Effector CD4-positive, alpha-beta T cell (primary cell): ENCODE measurements around the gene MPL.
"Not testable (repeated sequence)": the region's sequence is repeated elsewhere in the genome, so short reads cannot be mapped to it uniquely, and the experiment has no call there.

Experiments
- DNase-seq: peaks from one replicate; pipeline ENCODE4 v3.0.0-alpha.2; 2020

MPL gene

DNA sequence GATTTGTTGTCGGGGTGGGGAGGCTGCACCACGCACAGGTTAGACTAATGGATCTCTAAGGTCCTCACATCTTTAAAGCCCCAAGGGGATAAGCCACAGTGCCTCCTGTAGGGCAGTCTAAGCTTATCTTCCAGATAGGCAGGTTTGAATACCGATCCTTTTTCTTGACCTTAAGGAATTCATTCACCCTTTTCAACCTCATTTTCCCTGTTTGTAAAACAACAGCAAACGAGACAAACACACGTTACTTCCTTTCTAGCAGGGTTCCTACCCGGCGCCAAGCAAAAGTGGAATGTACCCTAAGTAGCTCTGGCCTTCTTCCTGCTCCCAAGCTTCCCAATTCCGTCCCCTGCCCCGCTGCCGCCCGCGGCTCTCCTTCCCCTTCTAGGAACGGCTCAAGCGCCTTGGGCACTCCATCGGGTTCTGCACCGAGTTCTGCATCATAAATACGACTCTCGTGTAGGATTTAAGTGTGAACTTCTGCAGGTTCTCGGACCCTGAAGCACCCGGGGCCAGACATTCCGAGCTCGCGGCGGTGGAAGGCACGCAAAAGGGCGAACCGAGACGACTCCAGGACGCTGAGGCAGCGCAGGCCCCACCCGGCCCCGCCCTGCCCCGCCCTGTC, 20.6 kb downstream of the MPL start:
- no peak for DNase-seq

DNA sequence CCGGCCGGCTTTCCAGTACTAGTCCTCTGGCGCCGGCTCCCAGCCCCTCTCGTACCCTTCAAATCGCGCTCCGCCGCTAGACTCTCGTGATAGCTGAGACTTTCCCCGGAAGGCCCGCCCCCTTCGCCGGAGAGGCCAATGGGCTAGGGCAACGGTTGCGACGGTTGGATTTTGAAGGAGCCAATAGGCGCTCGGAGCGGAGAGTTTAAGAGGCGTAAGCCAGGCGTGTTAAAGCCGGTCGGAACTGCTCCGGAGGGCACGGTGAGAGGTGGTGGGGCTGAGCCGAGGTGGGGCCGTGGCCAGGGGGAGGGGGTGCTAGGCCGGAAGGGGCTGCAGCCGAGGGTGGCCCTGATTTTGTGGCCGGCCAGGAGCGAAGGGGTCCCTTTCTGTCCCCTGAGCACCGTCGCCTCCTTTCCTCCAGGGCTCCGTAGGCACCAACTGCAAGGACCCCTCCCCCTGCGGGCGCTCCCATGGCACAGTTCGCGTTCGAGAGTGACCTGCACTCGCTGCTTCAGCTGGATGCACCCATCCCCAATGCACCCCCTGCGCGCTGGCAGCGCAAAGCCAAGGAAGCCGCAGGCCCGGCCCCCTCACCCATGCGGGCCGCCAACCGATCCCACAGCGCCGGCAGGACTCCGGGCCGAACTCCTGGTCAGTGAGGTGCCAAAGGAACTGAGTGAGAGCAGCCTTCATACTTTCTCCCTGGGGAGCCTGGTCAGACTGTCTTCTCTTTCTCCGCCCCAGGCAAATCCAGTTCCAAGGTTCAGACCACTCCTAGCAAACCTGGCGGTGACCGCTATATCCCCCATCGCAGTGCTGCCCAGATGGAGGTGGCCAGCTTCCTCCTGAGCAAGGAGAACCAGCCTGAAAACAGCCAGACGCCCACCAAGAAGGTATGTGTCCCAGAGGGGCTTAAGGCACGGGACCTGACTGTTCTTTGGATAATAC, 21.4 kb downstream of the MPL start, which contains the start of gene CDC20:
TSS of gene CDC20 (plus strand) at position 236 of the 948 bp plus-strand sequence. CDS start at position 471, 235 bp downstream.
- DNase-seq, result peak; percentile 98

DNA sequence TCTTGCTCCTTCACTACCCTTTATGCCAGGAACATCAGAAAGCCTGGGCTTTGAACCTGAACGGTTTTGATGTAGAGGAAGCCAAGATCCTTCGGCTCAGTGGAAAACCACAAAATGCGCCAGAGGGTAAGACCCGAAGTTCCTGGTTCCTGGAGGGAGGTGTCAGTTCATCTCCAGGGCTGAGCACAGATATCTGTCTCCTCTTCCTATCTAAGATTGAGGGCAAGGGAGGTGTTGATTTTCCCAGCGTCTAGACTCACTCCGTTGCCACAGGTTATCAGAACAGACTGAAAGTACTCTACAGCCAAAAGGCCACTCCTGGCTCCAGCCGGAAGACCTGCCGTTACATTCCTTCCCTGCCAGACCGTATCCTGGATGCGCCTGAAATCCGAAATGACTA, 22.1 kb downstream of the MPL start:
- DNase-seq, result no peak

DNA sequence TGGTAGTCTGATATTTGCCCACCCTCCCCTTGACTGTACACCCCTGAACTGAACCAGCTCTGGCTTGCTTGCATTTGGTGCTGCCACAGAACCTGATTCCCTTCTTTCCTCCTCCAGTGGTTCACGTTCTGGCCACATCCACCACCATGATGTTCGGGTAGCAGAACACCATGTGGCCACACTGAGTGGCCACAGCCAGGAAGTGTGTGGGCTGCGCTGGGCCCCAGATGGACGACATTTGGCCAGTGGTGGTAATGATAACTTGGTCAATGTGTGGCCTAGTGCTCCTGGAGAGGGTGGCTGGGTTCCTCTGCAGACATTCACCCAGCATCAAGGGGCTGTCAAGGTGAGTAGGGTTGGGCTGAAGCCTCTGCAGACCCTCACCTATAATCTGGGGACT, 23.0 kb downstream of the MPL start:
- no peak for DNase-seq

DNA sequence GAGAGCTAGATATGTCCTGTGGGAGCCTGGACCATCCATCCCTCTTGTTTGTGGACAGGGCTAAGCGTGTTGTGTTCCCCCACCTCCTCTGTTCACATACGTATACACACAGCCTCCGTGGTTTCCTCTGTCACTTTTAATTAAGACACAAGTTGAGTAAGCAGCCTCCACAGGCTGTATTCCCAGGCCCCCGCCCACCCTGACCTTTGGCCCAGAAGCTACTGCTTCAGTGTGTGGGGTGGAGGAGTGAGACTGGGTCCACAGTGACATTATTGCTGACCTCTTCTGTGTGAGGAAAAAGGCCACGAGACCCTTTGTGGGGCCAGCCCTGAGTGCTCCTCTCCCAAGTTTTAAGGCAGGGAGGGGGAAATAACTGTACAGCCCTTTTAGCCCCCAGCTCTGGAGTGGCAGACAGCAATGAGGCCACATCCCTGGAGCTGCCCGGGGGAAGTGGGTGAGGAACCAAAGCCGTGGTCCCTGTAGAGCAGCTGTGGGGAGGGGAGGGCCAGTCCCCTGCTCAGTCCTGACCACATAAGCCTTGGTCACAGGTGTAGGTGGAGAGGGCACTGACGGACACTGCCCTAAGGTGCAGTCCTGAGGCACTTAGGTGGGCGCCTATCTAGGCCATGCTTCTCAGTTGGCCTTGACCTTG, 25.8 kb downstream of the MPL start:
- no peak for DNase-seq

DNA sequence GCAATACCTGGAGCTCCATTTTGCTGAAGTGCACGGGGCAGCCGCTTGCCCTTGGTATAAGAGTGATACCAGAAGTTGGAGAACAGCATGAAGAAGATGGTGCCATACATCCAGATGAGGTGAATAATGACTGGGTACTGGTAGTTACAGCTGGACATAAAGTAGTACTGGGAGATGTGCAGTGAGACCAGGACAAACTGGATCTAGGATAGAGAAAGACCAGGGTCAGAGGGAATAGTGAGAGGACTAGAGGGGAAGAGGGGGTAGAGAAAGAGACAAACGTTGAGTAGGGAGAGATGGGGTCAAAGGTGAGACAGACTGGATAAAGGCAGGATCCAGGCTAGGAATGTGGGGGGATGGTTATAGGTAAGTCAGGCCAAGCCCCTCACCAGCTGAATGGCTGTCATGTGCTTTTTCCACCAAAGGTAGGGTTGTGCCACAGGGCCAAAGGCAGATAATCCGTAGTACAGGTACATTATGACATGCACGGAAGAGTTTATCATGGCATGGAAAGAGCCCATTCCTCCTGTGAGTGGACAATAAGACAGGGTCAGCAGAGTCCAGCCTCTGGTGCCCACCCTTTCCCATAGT, 26.4 kb downstream of the MPL start:
- no peak for DNase-seq

DNA sequence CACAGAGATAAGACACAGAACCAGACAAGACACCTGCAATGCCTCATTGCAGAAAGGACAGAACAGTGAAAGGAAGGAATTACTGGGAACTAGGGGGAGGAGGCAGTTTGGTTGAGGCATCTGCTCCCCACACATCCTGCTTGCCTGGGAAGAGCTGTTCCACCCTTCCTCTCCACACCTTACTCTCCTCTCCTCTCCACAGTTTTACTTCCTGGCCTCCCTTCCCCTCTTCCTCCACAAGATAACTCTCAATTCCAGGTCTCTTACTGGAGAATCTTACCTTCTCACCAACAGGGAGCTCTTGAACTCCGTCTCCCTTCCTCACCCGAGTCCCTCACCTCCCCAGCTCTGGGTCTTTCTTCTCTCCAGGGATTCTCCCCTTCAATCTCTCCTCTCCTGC, 28.1 kb downstream of the MPL start:
- DNase-seq, result no peak

DNA sequence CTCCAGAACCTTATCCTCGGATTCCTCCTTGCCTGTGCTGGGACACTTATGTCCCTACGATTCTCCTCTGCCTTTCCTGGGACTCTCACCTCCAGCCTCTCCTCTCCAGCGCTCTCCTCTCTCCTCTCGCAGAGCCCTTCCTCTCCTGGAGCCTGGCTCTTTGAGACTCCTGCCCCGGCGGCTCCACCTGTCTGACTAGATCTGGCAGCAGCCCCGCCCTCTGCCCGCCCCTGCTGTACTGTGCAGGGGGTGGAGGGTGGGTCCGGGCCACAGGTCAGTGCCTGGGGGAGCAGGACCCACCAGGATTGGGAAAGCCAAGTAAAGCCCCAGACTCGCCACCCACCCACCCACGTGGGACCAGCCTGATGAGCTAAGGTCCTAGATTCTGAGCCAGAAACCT, 28.6 kb downstream of the MPL start:
- no peak for DNase-seq

DNA sequence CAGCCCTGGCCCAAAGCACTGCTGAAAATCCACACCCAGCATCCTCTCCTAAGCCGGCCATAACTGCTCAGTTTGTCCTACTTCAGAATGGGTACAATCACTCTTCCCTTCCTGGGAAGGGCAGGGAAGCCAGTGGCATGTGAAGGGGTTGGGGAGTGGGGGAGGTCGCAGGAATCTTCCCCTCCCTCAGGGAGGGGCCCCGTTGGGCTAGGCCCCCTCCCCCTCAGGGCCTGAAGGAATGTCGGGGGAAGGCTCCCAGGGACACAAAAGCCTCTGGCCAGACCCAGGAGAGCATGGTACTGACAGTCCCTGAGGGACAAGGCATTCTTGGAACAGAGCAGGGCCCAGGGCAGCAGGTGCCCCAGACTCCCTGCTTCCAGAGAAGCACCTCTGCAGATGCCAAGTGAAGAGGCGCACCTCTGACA, 29.0 kb downstream of the MPL start:
- DNase-seq, result no peak

DNA sequence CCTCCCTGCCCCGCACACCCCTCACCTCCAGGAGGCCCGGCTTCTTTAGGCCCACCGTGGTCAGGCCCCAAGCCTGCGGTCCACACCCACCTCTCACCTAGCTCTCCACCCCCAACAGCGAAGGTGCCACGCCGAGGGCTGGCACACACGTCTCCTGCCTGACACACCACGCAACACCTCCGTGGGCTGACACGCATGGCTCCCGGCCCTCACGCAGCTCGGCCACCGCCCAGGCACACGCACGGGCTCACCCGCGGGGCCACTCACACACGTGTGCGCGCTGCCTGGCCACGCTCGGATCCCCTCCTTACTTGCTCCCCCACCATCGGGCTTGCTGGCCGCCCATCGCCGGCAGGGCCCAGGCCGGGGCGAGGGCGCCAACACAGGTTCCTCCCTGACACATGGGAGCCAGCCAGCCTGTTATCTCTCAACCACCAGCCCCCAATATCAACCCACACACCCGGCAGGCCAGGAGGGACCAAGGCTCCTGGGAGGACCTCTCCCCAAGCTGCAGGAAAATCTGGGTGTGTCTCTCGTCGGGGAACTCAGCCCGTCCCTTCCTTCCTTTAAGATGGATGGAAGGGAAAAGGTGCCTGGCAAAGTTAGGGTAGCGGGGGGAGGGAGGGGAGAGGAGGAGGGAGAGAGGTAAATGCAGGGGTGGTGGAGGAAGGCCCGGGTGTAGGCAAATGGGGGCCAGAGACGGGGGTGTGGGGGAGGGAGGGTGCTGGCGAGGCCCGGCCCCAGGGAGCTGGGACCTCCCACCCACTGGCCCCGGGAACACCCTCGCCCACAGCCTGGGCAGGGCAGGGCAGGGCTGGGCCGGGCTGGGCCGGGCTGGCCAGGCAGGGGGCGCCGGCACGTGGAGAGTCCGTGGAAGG, 29.6 kb downstream of the MPL start:
- DNase-seq, result no peak

DNA sequence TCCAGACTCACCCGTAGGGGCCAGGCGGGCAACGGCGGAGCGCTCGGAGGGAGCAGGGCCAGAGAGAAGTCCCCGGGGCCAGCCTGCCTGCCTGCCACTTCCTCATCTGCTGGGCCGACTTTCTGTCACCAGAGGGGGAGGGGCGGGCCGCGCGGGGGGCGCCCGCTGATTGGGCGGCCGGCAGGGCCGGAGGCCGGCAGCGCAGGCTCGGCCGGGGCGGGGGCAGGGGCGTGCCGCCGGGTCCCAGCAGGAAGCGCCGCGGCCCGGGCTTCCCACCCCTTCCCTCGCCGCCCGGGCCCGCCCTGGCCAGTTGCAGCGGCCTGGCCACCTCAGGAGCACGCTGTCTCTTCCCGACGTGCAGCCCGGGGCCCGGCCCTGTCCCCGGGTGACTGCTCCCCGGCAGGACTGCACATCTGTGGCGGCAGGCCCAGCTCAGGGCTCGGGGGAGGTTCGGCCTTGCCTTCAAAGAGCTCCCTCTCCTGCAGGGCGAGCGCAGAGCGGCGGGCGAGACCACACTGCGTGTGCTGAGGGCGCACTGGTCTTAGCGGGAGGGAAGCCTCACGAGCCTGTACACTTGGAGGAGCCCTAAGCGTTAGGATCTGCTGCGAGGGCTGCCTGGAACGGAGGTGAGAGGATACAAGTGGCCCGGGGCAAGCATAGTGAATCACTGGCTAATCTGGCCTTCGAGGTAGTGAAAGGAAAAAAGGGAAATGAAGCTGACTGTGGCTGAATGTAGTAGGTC, 30.5 kb downstream of the MPL start, which contains the start of gene ELOVL1:
TSS of gene ELOVL1 (minus strand) at position 108 of the 742 bp plus-strand sequence. CDS start 2,402 bp downstream, outside the sequence.
- DNase-seq, result peak; percentile 74

DNA sequence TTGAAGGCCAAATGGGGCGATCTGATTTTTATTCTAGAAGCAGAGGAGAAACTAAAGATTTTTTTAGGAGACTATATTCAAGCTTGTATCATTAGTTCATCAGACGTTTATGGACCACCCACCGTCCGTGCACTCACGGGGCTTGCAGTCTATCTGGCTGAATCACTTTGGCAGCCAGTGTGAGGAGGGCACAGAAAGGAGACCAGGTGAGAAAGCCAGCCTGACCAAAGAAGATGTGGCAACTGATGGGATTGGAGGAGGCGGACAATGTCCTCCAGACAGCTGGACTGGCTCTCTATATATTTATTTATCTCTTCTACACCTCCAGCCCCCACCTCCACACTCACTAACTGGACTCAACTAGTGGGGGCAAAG, 31.0 kb downstream of the MPL start:
- no peak for DNase-seq

DNA sequence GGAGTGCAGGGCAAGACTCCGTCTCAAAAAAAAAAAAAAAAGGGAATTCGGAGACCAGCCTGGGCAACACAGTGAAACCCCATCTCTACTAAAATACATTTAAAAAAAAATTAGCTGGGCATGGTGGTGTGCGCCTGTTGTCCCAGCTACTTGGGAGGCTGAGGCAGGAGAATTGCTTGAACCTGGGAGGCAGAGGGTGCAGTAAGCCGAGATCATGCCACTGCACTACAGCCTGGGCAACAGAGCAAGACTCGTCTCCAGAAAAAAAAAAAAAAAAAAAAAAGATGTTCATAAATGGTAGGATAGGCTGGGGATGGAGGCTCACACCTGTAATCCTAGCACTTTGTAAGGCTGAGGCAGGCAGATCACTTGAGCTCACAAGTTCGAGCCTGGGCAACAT, 32.2 kb downstream of the MPL start:
- DNase-seq, result not testable (repeated sequence)

DNA sequence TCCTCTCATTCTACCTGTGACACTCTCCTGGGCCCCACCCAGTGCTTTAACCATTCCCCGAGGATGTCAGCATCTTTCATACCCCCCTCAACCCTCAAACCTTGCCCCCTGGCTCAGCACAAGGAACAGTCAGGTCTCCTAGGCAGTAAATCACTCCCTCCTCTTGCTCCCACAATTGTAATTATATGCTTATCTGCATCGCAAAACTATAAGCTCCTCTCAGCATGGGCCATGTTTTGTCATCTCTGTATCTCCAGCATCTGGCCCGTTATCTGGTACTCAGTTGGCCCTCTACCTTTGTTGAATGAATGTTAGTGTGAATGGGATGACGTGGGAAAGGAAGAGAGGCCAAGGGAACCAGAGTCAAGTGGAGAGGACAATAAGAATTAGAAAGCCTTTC, 32.9 kb downstream of the MPL start:
- DNase-seq, result no peak

DNA sequence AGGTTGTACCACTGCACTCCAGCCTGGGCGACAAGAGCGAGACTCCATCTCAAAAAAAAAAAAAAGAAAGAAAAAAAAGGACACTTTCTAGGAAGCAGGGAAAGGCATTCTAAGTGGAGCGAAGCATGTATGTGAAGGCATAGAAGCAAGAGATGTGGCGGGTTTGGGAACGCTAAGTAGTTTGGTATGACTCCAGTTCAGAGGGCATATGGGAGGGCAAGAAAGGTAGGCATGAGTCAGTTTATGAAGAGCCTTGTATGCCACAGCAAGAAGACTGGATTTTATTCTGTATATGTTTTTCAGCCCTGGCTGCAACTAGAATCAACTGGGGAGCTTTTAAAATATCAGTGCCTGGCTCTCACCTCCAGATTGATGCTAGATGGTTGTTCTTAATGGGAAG, 34.6 kb downstream of the MPL start:
- no peak for DNase-seq

DNA sequence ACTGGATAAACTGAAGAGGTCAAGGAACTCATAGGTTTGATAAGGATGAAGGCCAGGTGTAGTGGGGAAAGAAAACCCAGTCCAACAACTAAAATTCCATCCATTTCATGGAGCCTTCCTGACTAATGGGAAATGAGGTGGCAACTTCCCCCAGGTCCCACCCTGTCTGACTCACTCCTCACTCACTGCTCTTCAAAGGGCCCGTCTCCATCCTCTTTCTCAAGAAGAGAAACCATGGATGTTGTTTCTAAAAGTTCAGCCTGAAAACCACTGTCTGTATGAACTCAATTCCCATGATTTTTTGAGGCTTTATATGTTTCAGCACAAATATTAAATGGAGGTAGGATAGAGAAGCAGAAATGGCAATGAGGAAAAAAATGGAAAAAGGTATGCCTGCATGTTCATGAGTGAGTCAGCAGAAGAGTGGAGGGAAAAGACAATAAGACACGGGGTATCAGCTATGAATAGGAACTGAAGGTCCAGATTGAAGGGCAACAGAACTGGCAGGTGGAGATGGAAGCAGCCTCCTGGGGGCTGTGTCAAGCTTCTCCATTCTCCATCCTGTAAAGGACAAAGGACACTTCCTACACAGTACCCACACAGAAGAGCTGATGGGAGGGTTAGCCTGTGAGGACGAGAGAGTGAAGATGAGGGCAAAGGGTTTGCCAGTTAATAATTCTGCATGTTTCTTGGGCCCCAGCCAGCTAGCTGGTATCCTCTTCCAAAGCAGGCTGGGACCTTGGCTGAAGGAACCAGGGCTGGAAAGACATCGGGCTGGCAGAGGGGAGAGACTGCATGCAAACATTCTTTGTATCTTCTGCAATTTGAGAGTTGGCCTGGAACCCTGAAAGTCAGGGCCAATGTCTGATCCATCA, 35.7 kb downstream of the MPL start:
- DNase-seq, result no peak

DNA sequence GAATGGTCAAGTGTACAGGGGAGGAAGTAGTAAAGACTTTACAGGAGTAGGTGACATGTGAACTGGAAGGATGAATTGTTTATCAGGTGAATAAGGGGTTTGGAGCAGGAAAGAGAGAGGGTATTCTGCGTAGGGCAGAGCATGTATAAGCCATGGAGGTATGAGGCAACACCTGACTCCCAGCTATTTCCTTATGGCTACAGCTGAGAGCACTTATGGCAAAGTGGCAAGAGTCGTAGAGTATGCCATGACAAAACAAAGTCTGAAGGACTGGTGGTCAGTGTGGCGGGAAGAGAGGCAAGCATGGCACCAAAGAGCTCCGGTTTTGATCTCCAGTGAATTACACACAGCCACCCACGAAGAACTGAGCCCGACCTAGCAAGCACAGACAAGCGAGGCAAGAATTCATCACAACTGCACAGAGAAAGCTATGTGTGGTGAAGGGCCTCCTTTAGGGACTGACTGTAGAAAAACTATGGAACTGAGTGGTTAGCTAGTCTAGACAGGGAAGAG, 39.2 kb downstream of the MPL start:
- no peak for DNase-seq

DNA sequence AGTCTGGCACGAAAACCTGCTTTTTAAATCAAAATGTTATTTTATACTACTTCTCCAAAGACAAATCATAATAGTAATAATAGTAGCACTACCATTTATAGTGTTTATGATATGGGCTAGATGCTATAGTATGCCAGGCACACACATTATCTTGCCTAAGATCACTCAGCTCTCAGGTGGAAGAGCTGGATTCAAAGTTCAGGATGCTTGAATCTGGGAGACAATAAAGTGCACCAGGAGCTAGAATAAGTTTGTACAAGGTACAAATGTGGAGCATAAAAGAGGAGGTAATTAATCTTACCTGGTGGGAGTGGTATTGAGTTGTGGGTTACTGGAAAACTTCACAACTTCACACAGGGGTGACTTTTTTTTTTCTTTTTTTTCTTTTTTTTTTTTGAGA, 40.2 kb downstream of the MPL start:
- no peak for DNase-seq

DNA sequence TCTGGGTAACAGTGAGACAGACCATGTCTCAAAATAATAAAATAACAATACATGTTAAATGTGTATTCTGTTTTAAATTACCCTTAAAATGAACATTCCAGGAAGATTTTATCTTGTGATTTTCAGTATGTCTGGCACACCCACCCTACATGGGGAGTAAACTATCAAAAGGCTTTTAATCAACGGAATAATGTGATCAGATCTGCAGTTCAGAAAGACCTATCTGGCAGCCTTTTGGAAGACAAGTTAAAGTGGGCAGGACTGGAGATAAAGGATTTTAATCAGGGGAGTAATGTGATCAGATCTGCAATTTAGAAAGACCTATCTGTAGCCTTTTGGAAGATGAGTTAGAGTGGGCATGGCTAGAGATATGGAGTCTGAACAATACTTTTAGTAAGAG, 41.9 kb downstream of the MPL start:
- no peak for DNase-seq

DNA sequence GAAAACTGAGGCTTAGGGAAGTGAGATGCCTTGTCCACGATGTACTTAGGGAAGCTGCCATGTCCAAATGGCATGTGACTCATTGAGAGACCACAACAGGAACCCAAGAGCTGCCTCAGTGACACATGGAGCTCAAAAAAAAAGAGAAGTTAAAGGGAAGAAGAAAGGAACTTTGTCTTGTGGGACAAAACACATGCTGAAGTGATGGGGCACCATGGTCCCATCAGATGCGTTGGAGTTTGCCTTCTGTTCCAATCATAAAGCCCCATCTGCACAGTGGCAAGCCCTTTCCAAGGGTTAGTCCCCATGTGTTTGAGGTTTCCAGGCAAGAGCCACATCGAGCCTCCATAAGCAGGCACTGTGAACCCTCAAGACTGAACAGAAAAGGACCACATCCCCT, 44.0 kb downstream of the MPL start:
- DNase-seq, result no peak
